Stimulated activated CD4-positive, alpha-beta T cell treated with anti-CD3 and anti-CD28 coated beads, Interleukin-15, amount 100 ng/mL, for 1 hour (primary cell): ENCODE measurements around the gene EHD4.

Experiments used
- DNase-seq, 2 donors: peaks; one replicate each; pipeline ENCODE4 v3.0.0-alpha.2; 2020; ENCODE audit warnings: low read depth in 1 of 2, low spot score in 1 of 2

EHD4 gene

DNA sequence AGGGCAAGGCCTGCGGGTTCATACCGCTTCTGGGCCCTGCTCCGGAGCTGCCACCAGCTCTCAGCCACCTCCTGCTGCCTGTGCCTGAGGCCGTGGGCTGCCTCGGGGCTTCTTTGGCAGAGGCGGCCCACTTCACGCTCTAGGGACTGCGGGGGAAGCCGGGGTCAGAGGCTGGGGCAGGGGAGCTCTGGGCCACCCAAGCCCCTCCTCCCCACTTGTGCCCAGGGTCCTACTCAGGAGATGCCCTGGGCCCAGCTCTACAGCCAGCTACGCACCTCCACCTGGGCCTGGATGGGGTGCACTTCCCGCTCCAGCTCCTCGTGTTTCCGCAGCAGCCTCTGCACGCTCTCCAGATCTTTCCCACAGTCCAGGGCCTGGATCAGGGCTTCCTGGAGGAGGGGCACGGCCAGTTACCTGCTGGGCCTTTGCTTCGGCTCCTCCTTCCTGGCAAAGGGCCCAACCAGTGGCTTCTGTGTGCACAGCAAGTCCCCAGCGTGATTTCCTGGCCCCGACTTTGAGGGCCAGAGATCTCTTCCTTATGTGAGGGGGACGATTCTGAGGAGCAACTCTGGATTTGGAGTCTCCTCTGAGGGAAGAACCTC, 109.7 kb downstream of the EHD4 start:
- DNase-seq = no peak

DNA sequence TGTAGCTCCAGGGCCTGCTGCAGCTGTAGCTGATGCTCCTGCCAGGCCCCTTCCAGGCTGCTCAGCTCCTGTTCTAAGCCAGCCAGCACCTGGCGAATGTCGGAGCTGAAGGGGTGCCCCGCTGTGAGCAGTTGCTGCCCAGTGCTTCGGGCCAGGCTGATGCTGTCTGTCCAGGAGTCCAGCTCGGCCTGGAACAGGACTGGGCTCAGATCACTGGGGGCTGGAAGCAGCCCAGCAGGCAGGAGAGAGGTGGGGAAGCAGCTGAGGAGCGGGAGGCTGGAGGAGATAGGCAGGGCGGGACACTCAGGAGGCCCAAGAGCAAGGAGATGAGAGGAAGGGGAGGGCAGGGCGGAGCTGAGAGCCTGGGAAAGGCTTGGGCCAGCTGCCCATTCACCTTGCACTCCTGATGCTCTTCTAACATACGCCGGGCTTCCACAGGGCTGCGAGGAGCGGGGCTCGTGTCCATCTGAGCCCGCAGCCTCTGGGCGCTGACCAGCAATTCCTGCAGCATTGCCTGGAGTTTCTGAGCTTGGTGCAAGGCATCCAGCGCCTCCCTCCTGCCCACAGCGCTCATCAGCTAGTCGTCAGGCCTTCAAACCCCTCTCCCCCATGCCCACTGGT, 110.5 kb downstream of the EHD4 start:
- no peak for DNase-seq

DNA sequence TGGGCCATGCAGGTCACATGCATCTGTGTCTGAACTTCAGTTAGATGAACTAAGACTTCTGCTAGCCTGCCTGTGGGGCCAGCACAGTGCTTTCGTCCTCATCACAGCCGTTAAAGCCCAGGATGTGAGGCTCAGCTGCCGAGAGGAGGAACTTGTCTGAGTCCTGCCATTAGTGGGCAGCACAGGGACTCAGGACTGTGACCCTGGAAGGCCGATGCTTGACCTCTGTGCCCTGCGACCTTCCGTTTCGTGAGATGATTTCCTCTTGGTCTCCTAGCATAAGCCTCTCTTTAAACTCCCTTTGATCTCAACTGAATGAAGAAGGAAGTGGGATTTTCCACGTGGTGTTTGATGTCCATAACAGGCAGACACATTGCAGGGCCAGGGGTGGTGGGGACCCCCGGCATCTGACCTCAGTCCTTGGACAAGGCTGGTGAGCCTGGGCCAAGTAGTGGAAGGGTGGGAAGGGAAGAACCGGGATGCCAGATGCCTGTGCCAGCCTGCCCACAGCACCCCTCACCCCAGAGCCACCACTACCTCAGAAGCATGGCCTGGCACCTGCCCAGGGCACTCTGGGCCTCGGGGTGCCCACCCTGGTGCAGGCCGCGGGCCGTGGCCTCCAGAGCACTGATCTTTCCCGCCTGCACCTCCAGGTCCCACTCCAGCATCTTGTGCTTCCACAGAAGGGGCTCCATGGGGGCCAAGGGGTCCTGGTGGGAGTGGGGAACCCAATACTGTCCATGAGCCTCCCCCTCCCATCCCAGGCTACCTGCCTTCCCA, 112.1 kb downstream of the EHD4 start:
- DNase-seq = no peak

DNA sequence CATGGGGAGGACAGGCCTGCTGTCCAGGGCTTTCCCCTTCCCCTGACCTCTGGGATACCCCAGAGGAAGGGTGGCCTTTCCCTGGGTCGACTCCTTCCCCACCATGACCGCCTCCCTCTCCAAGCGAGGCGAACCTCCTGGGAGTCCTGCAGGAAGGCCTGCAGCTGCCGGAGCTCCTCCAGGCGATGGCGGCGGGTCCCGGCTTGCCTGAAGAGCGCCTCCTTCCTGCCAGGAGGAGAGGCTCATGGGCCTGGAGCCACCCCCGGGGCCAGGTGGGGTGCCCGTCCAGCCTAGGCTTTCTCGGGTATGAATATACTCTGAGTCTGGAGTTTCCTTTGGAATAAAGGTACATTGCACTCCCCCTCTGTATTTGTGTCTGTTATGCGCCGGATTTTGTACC, 113.6 kb downstream of the EHD4 start:
- DNase-seq = no peak

DNA sequence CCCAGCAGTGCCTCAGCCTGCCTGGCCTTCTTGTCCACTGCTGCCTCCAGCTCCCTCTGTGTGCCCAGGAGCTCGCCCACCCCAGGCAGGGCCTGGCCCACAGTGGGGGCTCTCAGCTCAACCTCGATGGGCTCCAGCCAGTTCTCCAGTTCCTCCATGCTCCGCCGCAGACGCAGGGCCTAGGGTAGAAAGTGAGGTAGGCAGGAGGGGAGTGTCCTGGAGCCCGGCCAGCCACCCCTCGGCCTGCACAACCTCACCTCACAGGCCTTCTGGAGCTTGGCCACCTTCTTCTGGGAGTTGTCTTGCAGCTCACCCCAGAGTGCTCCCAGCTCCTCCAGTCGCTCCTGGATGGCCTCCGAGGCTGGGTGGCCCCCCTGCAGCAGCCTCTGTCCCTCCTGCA, 115.0 kb downstream of the EHD4 start:
- no peak for DNase-seq

DNA sequence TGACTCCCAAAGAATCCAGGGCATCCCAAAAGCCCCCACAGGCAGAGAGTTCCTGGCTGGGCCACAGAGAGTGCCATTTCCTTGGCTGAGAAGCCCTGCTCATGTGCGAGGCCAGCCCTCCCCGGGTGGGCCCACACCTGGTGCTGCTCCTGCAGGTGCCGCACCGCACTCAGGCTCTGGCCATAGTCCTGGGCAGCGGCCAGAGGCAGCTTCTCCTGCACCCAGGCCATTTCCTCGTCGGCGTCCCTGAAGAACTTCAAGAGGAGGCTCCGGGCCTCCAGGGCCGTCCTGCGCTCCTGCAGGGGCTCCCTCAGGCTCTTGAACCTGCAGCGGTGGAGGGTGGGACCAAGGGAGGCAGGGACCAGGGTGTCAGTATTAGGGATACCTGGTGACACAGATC, 115.6 kb downstream of the EHD4 start:
- DNase-seq = no peak

DNA sequence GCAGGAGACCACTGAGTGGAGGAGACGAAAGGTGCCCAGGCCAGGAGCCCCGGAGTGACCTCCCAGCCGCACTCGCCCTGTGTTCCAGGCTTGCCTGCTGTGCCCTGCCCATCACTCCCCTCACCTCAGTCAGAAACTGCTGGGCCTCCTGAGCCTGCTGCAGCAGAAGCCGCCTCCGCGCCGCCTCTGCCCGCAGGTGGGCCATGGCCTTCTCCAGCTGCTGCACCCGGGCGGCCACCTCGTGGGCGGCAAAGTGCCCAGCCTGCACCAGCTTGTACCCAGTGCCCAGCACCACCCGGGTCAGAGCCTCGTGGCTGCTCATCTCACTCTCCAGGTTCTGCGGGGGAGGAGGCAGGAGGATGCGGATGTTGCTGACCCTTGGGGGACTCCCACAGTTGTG, 116.1 kb downstream of the EHD4 start:
- no peak for DNase-seq

DNA sequence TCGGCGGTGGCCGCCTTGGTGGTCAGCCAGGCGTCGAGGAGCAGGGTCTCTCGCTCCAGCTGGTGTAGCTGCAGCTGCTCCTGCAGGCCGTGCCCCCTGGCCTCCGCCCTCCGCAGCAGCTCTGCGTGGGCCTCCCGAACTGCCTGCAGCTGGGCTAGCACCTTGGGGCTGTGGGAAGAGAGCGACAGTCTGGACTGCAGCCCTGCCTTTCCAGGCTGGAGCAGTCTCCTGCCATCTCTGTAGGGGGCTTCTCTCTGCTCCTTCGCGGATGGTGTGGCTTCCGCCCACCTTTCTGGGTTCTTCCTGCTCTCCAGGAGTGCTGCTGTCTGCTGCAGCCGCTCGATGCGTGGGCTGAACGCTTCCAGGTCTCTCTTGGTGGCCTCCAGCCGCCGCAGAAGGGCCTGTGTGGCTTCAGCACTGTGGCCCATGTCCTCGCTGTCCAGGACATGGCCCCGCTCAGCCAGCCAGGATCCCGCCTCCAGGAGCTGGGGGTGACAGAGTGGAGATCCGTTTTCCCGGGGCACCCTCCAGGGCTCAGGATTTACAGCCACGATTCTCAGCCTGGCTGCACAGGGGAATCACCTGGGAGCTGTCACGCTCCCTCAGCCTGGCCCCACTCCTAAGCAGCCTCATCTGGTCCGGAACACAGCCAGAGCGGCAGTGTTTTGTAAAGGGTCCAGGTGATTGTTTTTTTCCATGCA, 116.9 kb downstream of the EHD4 start:
- DNase-seq = no peak

DNA sequence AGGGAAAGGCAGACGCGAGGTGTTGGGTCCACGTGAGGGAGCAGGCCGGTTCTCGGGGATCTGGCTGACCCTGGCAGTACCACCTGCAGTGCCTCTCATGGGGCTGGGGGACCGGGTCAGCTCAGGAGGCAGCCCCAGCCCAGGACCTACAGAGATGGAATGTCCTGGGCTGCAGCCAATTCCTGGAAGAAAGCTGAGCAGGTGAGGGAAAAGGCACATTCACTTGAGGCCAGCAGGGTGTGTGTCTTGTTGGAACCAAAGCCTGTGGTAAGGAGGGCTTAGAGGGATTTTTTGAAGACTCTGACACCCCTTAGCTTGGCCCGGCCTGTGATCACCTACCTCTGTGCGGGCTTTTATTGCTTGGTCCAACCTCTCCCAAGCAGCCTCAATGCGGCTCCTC, 117.9 kb downstream of the EHD4 start:
- no peak for DNase-seq

DNA sequence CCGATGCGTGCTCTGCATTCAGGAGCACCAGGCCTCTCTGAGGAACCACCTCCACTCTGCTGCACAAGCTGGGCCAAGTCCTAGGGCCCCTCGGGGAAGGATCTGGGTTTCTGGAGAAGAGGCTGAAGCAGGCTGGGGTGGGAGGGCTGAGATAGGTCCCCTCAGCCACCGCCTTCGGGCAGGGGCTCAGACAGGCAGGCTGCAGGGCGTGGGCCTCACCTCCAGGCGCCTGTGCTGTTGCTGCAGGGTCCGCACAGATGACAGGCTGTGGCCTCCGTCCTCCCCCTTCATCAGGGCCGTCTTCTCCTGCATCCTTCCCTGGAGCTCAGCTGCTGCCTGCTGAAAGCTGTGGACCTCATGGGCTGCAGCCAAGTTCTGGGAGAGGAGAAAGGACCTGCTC, 118.5 kb downstream of the EHD4 start:
- no peak for DNase-seq

DNA sequence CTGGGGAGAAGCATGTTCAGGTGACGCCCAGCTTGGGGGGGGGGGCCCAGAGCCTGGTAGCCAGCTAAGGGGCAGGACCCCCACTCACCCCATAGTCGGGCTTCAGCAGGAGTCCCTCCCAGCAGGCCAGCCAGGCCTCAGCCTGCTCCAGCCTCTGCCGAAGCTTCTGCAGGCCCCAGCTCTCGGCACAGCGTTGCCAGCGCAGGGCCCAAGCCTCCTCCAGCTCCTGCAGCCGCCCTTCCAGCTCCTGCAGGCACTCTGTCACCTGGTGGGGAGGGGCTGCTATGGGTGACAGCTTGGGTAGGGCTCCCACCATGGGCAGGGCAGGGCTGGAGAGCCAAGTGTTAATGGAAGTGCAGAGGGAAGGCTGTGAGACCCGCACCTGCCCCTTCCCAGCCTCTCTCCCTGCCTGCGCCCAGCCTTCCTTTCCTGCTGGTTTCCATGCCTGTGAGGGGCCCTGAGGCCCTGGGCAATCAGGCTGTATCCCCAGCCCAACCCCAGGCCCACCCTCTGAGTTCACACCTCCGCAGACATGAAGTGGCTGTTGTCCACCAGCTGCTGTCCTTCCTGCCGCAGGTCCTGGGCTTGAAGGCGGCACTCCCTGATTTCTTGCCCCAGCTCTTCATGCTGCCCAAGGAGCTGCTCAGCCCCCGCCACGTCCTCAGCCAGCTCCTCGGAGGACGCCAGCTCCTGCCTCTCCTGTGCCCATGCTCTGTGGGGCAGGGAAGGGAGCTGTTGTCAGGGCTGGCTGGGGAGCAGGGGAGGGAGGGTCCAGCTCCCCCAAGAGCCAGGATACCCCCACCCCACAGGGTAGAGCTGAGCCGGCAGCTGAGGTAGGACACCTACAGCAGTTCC, 119.4 kb downstream of the EHD4 start:
- no peak for DNase-seq

DNA sequence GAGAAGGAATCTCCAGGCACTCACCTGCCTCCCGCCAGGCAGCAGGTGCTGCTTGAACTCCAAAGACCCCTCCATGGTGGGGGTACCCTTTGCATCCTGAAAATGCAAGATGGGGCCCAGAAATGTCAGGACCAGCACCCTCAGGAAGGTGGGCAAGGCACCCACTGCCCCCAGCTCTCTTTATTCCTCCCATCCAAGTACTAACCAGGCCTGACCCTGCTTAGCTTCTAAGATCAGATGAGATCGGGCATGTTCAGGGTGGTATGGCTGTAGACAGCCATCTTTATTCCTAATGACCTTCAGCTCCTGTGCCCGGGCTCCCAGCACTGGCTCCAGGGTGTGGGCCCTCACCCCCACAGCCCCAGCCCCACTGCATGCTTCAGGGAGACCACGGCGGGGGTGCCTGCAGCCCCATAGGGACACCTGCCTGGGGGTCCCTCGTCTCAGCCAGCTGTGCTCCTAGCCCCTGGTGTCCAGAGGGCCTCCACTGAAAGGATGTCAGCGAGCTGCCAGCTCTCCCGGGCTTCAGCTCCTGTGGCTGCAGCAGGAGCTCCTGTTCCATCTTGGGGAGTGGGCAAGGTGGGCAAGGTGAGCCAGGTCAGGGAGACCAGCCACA, 120.5 kb downstream of the EHD4 start:
- DNase-seq = no peak

DNA sequence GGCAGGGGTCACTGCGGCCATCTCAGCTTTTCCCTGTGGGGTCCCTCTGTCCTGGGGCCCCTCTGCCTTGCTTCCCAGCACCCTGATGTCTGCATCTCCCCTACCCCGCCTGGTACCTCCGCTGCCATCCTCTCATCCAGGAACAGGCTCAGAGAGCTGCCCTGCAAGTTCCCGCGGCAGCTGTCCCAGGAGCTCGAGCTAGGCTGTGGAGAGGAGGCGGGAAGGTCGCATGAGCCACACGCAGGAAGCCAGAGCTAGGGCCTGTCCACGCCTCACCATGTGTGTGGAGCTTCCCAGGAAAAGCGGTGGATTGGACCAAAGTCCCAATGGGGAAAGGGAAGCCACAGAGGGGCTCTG, 121.2 kb downstream of the EHD4 start:
- no peak for DNase-seq

DNA sequence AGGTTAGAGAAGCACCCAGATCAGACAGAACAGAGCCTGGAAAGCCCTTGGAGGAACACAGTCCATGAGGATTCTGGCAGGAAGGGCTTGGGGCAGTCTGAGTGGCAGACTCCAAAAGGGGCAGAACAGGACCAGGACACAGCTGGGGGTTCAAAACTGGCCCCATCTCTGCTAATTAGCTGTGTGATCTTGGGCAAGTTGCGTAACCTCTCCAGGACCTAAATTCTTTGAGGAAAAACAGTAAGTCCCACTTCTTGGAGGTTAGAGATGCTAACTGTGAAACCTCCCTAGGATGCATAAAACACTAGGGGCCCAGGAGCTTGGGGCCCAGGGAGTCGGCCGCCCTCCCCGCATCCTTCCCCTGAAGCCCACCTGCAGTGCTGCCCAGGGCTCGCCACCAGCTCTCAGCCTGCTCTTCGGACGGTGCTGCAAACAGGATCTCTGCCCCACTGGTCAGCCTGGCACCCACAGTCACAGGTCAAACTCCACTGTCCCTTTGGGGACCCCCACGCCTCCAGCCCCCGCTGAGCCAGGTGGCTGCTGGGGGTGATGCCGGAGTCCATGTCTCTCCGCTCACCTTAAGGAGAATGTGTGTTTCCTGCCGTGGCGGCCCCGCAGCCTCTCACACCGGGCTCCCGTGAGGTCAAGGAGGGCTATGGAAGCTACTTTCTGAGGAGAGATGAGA, 121.7 kb downstream of the EHD4 start:
- DNase-seq = no peak

DNA sequence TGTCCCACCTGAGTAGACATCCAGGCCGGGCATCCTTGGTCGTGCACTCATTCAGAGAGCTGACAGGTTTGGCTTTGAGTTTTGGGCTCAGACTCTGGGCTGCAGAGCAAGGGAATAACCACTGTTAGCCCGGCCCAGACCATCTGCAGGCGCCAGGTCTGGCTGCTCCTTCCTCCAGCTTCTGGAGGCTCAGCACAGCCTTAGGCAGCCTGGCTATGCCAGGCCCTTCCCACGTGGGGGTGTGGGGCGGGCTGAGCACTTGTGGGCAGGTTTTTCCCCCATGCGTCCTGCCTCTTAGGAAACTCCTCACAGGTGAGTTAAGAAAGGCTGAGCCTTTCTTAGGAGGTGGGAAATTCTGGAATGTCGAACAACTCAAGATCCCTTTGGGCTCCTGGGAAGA, 122.5 kb downstream of the EHD4 start:
- DNase-seq = no peak

DNA sequence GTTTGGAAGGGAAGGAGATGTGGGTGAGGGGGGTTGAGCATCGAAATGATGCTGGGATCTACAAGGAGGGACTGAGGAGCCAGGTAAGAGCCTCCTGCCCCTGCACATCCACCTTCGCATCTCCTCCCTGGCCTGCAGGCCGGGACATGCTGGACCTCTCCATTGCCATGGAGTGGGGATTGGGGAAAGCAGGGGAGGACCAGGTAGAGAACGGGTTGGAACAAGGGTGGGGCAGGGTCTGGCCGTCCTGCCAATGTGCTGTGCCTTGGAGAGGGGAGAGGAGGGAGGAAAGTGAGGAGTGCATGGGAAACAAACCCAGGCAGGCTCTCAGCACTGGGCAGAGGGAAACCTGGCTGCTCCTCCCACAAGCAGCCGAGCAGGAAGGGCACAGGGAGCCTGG, 123.2 kb downstream of the EHD4 start:
- no peak for DNase-seq

DNA sequence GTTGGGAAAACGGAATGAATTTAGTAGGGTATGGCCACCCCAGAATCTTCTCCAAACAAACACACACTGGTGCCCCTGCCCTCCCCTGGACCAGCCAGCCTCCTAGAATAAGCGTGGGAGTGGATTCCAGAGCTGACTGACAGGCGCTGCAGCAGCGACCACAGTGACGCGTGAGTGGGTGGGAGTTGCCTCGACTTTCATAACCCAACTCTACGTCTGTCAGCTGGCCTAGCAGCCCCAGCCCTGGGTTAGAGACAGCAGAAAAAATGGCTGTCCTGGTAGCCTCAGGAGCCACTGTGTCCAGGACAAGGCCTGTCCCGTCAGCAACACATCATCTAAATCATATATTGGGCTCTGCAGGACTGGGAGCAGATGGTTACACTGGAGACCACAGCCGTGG, 123.7 kb downstream of the EHD4 start:
- DNase-seq = no peak

DNA sequence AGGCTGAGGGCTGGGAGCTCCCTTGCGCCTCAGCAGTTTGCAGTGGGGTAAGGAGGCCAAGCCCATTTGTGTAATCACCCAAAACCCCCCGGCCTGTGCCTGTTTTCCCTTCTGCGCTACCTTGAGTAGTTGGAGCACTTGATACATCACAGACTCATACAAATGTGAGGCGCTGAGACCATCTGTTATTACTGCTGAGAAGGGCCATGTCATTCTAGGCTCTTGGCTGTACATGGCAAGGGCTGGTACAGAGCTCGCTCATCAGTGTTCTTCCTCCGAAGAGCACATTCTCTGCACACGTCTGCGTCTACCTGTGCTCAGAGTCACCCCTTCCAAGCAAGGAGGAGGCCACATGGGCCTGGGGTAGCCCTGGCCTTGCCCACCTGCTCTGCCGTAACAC, 124.4 kb downstream of the EHD4 start:
- DNase-seq = no peak

DNA sequence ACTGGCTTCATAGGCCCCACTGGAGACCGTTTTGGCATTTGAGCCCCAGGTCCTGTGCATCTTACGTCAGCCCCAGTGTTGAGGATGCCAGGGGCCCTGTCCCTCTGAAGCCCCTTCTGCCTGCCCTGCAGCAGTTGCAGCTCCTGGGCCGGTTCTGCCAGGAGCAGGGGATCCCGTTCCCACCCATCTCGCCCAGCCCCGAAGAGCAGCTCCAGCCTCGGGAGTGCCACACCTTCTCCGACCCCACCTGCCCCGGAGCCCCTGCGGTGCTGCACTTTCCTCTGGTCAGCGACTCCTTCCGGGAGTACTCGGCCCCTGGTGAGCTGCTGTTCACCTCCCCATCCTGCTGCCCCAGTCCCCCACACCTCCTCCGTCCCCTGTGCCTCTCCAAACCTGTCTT, 125.2 kb downstream of the EHD4 start:
- no peak for DNase-seq
